ENCODE results near the gene KRT38.
"Not testable (repeated sequence)": the region's sequence is repeated elsewhere in the genome, so short reads cannot be mapped to it uniquely, and the experiment has no call there.

KRT38 gene

DNA sequence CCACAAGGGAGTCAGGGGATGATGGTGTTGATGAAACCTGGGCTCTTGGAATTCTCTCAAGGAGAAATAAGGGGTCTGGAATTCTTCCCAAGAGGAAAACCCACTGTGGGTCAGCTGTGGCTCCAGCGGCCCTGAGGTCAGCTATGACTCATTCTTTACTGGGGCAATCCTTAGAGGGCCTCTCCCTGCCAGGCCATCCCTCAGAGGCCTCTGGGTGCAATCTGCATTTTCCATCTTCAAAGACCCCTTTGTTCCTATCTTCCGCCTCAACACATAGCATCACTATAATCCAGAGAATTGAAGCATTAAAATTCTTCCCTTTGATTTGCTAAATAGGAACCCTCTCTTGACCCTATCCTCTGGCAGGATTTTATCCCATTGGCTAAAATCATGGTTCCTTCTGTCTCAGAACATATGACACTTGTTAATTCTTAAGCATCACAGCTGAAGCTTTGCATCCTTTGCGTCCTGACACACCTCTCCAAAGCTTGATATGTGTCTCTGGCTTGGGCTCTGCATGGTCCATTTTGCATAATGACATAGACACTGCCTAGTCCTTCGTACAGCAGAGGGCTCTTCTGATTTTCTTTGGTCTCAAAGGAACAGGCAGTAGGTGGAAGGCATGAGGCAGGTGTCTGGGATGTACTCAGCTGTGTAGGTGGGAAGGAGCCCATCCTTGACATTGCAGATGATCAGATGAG, 12.0 kb downstream of the KRT38 start:
- no peak for DNase-seq (ENCODE audit: low read depth)
- no peak overlapping the region for H3K4me3 ChIP-seq (ENCODE audit: low read length)
- TF ChIP-seq, protein P1, sequence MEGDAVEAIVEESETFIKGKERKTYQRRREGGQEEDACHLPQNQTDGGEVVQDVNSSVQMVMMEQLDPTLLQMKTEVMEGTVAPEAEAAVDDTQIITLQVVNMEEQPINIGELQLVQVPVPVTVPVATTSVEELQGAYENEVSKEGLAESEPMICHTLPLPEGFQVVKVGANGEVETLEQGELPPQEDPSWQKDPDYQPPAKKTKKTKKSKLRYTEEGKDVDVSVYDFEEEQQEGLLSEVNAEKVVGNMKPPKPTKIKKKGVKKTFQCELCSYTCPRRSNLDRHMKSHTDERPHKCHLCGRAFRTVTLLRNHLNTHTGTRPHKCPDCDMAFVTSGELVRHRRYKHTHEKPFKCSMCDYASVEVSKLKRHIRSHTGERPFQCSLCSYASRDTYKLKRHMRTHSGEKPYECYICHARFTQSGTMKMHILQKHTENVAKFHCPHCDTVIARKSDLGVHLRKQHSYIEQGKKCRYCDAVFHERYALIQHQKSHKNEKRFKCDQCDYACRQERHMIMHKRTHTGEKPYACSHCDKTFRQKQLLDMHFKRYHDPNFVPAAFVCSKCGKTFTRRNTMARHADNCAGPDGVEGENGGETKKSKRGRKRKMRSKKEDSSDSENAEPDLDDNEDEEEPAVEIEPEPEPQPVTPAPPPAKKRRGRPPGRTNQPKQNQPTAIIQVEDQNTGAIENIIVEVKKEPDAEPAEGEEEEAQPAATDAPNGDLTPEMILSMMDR (IDR thresholded peaks at IDR 0.05; ENCODE audit: insufficient read depth, low read depth, low read length, missing control alignments), result no peak

DNA sequence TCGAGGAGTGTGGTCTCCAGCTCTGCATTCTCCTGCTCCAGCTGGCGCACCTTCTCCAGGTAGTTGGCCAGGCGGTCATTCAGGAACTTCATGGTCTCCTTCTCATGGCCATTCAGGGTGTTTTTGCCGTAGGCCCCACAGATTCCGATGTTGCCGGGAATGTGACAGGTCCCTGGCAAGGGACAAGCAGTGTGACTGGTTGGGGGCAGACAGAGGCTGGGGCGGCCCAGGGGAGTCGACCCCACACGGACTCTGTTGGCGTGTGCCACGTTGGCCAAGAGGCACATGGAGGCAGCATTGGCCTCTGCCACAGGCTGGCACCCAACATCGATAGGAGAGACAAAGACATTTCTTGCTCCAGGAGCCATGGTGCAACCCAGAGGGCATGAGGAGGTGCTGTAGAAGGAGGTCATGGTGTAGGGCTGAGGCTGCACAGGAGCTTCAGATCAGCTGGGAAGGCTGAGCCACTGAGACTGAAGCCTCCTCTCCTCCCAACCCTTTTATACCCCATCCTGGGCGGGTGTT, 16.6 kb downstream of the KRT38 start, which contains the start of gene KRT37:
TSS of gene KRT37 (minus strand) at position 475 of the 525 bp plus-strand sequence. CDS start at position 413, 62 bp downstream.
- DNase-seq (ENCODE audit: low read depth), result no peak
- no peak within 1 kb of the TSS for H3K4me3 ChIP-seq (ENCODE audit: low read length)
- TF ChIP-seq, protein P1 (IDR thresholded peaks at IDR 0.05; ENCODE audit: insufficient read depth, low read depth, low read length, missing control alignments), result no peak

DNA sequence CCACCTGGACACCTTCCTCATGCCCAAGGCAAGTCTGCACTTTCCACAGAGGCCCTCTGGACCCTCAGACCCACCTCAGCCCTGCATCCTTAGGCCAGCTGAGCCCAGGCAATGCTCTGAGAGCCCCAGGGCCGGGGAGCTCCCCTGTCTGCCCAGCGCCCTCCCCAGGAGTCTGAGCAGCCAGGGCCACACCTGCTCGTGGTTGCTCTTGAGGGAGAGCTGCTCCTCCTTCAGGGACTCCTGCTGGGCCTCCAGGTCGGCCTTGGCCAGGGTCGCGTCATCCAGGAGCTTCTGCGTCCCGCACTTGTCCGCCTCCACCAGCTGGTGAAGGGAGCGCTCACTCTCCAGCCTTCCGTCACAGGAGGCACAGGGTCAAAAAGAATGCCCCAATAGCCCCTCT, 18.2 kb downstream of the KRT38 start:
- not testable (repeated sequence) for H3K4me3 ChIP-seq (ENCODE audit: low read length); DNase-seq (ENCODE audit: low read depth)

DNA sequence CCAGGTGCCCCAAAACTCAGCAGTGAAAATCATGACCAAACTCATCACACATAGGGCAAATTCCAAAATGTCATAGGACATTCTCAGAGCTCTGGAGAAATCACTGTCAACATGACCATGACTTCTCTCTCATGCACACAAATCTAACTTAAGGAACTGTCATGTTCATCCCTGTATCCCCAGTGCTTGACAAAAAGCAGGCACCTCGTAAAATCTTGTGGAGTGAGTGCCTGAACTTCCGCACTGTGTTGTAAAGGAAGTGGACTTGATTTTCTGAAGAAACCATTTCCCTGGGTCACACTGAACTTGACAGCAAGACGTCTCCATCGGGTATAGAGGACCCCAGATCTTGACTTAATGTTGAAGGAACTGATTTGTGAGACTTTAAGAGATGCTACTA, 19.2 kb downstream of the KRT38 start:
- DNase-seq (ENCODE audit: low read depth), result no peak

DNA sequence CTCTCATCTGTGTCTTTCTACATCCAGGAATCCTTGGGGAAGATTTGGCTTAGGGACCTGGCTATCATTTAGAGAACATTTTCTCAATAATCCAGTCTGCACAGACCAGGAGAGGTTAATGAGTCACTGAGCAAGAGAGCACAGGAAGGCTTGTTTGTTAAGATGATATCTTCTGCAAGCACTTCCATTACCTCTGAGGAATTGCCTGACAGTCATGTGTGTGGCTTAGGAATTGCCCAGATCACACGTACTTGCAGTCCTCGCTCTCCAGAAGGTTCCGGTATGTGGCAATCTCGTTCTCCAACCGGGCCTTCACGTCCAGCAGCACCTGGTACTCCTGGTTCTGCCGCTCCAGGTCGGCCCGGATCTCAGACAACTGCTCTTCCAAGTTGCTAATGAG, 19.7 kb downstream of the KRT38 start:
- peak; percentile 92 for DNase-seq (ENCODE audit: low read depth)
- TF ChIP-seq, protein P1 (IDR thresholded peaks at IDR 0.05; ENCODE audit: insufficient read depth, low read depth, low read length, missing control alignments), result no peak
- no peak overlapping the region for H3K4me3 ChIP-seq (ENCODE audit: low read length)

More for the DNA sequence above, 19.2 kb downstream of the KRT38 start:
- H3K4me3 ChIP-seq (ENCODE audit: low read length), result no peak overlapping the region
- TF ChIP-seq, protein P1 (IDR thresholded peaks at IDR 0.05; ENCODE audit: insufficient read depth, low read depth, low read length, missing control alignments), result no peak

DNA sequence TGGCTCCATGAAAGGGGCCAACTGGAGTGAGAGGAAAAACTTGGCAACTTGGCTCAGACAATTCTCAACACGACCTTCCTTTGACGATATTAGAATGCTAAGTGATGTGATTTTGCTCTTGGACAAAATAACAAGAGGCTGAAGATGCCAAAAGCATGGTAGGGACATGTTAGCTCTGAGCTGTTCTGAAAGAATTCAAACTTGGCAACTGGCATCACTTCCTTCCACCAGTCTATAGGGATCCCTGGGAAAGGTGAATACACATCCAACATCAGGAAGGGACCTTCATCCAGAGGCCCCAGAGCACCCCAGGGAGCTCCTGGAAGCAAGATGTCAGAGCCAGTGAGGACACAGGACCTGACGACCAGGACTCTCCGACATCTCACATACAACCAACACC, 20.6 kb downstream of the KRT38 start:
- TF ChIP-seq, protein P1 (IDR thresholded peaks at IDR 0.05; ENCODE audit: insufficient read depth, low read depth, low read length, missing control alignments), result no peak
- no peak overlapping the region for H3K4me3 ChIP-seq (ENCODE audit: low read length)
- peak; percentile 89 for DNase-seq (ENCODE audit: low read depth)

DNA sequence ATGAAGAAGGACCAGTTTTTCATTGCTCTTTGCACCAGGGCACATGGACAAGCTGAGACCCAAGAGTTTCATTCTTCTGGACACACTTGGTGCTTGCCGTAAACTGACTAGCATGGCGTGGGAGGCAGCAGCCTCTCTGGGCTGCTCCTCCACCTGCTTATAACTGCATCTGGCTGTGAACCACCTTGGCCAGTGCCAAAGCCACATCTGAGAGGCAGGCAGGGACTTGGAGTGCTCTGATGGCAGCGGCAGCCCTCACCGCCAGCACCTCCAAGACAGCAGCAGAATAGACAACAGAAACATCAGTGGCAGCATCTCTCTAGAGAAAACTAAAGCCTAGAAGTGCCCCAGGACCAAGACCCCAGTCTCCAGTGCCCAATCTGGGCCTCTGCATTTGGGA, 21.1 kb downstream of the KRT38 start:
- DNase-seq (ENCODE audit: low read depth), result peak; percentile 40
- H3K4me3 ChIP-seq (ENCODE audit: low read length), result no peak overlapping the region
- TF ChIP-seq, protein P1 (IDR thresholded peaks at IDR 0.05; ENCODE audit: insufficient read depth, low read depth, low read length, missing control alignments), result no peak

Data from epithelial cell of esophagus (primary cell).